AG08396 (cell line): Measurements from ENCODE around the gene ALDH2.
"Not testable (repeated sequence)": the region's sequence is repeated elsewhere in the genome, so short reads cannot be mapped to it uniquely, and the experiment has no call there.

ENCODE experiments used
- DNase-seq: peaks from one replicate; pipeline ENCODE4 v3.0.0; 2012; ENCODE audit warnings: low spot score, mixed read lengths

The ALDH2 gene

DNA sequence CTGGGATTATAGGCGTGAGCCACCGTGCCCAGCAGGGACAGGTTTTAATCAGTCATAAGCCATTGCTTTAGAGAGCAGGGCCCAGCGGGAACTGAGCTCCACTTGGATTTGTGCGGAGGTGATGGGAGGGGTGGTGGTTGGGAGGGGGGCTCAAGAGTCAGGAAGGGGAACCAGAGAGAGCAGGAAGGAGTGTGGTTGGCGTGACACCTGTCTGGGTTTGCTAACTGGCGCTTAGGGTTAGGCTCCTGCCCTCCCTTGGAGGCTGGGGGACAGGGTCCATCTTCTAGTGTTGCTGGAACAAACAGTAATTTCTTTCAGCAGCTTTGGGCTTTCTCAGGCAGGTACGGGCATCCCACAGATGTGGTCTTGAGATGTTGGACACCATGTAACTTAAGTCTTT lies 7.5 kb upstream of the ALDH2 start:
- DNase-seq, result no peak

DNA sequence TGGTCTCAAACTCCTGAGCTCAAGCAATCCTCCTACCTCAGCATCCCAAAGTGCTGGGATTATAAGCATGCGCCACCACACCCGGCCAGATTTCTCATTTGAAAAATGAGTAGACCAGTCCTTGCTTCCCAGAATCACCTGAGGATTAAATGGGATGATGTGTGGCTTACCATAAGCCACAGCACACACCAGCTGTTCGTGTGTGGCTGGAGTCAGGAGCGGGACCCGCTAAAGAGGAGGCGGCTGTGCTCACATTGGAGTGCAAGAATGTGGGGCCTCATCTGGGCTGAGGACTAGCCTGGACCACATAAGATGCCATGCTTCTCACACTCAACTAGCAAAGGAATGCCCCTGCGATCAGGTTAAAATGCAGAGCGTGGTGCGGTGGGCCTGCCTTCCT lies 6.7 kb upstream of the ALDH2 start:
- DNase-seq, result no peak

DNA sequence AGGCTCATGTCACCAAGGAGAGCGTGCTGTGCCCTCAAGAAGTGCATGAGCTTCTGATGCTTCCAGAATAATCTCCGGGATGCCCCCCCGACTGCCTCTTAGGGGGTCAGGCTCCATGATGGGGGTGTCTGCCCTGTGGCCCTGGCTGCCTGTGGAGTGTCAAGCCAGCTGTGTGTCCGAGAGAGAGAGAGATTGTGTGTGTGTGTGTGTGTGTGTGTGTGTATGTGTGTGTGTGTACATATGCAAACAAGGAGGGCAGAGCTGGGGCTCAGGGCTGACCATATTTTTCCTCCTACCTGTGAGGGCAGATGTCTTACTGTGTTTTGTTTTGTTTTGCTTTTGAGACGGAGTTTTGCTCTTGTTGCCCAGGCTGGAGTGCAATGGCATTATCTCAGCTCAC lies 5.6 kb upstream of the ALDH2 start:
- DNase-seq, result no peak

DNA sequence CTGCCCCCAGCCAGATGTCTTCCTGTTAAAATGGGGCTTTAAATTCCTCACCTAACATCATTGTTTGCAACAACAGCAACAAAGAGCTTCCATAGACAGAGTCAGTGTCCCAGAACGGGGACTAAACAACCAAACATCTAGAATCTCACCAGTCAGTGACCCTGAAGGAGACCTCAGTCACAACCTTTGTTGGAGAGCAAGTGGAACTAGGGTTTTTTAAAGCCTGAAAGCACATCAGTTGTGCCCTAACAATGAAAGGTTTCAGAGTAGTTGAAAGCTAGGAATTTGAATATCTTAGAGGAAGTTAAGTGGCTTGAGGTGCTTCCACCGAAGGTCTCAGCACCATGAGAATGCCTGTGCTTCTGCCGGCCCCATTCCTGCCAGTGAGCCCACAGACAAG lies 5.0 kb upstream of the ALDH2 start:
- no peak for DNase-seq

DNA sequence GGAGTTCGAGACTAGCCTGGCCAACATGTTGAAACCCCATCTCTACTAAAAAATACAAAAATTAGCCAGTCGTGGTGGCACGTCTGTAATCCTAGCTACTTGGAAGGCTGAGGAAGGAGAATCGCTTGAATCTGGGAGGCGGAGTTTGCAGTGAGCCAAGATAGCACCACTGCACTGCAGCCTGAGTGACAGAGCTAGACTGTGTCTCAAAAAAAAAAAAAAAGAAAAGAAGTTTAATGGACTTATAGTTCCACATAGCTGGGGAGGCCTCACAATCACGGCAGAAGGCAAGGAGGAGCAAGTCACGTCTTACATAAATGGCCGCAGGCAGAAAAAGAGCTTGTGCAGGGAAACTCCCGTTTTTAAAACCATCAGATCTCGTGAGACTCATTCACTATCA lies 3.2 kb upstream of the ALDH2 start:
- DNase-seq, result not testable (repeated sequence)

DNA sequence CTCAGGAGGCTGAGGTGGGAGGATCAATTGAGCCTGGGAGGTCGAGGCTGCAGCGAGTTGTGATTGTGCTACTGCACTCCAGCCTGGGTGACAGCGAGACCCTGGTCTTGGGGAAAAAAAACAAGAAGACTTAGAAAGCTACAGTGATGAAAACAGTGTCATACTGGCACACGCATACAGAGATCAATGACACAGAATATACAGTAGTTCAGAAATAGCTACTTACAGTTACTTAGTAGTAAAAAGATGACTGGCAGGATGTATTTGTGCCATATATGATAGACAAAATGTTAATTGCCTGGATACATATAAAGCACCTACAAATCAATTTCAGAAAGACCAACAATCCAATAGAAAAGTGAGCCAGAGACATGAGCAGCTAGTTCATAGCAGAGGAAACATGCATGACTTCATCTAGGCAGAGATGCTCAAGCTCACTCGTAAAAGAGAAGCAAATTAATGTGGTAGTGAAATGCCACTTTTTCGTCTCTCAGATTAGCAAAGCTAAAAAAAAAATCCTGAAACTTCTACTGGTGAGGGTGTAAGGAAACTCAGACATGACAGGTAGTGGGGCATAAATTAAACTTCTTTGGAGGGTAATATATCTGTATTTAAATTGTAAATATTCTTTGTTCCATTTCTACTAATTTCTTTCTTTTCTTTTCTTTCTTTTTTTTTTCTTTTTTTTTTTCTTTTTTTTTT lies 2.5 kb upstream of the ALDH2 start:
- no peak for DNase-seq

DNA sequence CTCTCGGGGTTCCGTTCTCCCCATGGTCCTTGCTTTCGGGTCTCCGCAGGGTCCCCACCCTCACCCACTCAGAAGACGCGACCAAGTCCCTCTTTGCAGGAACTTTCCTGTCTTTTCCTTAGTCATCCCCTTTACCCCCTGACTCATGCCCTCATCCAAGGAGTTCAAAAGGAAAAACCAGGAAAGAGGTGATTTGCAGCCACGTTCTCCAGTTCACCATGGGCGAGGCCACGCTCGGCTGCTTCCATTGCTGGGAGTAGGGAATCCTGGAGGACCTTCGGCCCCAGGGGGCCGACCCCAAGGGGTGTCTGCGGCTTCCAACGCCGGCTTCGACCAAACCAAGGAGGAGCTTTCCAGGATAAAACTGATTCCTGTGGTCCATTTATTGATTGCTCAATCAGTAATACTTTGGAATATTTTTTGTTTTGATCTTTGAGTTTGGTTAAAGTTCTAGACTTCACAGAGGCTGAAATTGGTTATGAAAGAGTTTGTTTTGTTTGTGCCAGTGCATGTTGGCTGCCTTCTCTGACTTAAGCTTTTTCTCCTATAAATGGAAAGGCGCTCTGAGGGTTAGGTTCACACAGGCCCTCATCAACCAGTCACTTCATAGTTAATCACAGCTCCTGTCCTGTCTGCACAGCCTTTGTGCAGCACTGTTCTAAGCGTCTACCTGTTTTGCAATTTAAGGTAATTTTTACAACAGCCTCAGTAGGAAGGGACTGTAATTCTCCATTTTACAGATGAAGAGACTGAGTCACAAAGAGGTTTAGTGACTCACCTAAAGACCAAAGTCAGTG lies 827 bp downstream of the ALDH2 start:
- peak; percentile 40 for DNase-seq

DNA sequence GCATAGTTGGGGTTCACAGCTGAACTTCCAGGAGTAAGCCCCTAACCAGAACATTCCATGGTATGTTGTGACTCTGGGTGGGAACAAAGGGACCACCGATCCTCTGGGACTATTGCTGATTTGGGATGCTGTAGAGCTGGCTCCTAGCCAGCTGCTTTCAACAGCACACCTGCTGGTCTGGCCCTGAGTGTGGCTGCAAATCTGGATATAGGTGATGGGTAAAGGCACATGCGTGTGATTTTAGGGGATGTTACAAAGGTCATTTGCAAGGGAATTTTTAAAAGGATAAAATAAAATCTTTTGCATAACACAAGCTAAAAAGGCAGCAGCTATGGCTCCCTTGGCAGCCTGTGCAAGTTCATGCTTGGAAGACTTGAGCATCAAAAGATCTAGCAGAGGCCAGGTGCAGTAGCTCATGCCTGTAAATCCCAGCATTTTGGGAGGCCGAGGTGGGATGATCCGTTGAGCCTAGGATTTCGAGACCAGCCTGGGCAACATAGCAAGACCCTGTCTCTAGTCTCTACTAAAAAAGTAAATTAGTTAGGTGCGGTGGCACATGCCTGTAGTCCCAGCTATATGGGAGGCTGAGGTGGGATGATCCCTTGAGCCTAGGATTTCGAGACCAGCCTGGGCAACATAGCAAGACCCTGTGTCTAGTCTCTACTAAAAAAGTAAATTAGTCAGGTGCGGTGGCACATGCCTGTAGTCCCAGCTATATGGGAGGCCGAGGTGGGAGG lies 1.6 kb downstream of the ALDH2 start:
- DNase-seq, result no peak

DNA sequence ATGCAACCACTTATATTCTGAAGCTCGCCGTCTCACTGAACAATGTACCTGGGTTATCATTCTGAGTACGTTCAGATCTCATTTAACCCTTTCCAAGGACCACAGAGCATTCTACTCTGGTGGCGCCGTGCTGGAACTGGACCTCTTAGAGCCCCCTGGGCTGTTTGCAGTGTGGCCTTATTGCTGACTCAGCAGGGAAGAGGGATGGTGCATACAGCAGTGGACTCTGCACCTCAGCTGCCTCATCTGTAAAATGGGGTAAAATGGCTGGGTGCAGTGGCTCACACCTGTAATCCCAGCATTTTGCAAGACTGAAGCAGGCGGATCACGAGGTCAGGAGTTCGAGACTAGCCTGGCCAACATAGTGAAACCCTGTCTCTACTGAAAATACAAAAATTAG lies 2.9 kb downstream of the ALDH2 start:
- no peak for DNase-seq

DNA sequence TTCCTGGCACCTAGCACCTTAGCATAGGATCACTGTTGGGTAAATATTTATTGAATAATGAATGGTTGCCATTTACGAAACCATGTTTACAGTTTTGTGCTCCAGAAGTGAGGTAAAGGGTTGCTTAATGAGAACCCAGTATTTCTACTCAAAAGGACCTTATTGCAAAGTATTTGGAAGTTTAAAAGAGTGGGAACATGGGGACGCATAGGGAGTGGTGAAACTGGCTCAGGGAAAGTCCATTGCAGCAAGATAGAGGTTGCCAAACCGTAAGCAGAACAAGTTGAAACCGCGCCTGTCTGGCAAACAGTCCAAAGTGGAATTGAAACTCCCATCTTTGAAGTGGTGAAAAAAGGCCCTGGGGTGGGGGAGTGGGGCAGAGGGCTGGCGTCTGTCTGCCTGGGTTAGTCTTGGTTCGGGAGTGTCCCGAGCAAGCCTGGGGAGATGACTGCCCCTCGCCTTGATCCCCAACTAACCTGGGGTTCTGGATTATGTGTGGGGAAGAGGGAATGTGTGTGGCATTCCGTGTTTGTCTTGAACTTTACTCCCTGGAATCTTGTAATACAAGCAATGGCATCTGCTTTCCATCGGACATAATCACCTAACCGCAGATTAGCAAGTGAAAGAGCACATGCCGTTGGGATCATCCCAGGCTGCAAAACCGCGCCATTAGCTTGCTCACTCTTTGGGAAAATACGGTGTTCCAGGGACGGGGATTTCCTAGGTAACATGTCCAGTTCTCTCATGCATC lies 7.2 kb downstream of the ALDH2 start:
- DNase-seq, result peak; percentile 75

DNA sequence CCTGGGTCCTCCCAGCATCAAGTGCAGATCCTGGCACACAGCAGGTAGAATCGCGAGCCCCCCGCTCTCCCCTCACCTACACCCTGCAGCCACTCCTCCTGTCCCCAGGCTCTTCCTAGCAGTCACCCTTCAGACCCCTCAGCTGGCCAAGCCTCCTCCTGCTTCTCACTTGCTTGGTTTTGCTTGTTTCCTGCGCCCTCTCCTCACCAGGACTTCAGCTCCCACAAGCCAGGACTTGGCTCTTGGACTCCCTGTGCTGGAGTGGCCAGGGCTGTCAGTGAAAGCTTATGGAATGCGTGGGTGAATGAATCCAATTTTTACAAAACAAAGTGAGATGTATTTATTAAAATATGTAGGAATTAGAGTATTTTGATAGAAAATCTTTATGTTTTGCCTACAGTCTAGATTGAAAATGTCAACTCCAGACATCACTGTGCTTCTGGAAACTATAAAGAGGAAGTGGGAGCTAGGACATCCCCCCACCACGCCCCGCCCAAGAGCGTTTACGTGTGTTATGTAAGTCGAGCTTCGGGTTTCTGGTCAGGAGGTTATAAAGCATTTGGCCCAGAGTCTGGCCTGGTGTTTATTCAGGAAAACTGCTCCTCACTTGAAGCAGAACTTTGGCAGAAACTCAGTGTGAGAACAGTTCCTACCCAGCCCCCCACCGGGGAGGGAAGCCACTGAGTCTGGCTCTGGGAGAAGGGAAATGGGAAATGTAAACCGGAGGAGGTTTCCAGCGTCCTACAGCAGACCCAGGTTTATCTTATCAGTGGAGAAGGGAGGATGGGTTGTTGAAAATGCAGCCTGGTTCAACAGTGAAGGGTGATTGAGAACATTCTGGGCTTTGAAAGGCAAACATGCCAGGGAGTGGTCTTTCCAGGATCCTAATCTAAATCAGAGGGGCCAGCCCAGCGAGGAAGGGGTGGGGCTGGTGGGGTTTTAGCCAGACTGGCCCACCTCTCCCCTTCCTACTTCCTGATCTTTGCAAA lies 8.8 kb downstream of the ALDH2 start:
- peak; percentile 58 for DNase-seq

DNA sequence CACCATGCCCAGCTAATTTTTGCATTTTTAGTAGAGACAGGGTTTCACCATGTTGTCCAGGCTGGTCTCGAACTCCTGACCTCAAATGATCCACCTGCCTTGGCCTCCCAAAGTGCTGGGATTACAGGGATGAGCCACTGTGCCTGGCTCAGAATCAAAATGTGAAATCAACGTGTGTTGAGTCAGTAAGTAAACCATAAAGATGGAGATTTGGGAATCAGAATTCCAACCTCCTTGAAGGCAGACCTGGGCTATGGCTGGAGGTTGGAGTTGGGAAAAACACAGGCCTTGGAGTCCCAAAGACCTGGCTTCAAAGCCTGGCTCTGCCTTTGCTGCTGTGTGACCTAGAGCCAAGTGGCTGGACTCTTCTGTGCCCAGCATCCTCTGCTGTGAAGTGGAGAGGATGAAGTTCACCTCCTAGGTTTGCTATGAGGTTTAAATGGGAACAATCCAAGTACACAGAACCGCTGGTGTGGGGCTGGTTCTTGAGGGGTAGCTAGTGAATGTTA lies 10.2 kb downstream of the ALDH2 start:
- DNase-seq, result no peak

DNA sequence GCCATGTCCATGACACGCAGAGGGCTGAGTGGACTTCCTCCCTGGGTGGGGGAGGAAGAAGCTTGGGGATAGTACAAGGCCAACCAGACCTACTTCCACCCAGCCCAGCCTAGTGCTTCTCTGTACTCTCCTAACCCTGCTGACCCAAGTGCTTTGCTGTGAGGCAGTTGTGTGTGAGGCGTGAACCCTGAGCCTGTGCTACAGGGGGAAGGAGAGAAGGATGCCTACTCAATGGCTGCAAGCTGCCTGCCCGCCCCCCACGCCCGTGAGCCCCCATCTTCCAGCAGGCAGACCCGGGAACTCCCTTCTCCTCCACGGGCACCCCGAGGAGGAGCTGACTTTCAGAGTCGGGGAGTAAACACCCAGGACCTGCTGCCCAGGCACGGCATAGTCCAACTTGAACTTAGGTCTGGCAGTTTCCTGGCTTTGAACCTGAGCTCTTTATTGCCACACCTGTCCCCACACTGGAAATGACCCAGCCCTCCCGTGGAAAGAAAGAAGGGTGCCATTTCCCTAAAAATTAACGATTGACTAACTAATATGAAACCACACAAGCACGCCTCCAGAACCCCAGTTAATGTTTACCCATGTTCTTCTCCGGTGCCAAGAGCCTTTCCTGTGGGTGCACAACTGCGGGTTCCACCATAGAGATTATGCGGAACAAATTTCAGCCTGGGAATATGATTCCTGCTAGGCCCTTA lies 10.8 kb downstream of the ALDH2 start:
- DNase-seq, result no peak

DNA sequence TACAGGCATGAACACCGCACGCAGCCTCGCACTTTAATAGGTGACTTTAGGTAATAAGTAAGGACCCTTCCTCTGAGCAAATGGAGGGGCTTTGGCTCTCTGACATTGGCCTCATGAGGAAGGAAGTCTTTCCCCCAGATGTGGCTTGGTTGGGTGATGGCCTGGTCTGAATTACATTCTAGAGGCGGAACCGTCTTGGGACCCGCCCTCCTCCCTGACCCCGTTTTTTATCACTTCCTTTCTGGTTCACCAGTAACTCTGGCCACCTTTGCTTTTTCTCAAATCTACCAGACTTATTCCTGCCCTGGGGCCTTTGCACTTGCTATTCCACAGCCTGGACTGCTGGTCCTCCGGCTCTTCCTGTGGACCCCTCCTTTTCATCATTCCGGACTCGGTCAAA lies 13.4 kb downstream of the ALDH2 start:
- no peak for DNase-seq

DNA sequence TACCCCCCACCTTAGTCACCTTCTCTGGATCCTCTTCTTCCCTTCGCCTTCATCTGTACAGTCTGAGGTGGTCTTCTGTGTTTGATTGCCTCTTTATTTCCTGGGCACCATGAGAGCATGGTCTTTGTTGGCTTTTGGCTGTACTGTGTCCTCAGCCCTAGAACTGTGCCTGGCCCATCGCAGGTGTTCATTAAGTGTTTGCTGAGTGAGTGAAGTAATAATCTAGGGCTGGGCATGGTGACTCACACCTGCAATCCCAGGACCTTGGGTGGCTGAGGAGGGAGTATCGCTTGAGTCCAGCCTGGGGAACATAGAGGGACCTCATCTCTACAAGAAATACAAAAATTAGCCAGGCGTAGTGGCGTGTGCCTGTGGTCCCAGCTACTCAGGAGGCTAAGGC lies 13.9 kb downstream of the ALDH2 start:
- no peak for DNase-seq

DNA sequence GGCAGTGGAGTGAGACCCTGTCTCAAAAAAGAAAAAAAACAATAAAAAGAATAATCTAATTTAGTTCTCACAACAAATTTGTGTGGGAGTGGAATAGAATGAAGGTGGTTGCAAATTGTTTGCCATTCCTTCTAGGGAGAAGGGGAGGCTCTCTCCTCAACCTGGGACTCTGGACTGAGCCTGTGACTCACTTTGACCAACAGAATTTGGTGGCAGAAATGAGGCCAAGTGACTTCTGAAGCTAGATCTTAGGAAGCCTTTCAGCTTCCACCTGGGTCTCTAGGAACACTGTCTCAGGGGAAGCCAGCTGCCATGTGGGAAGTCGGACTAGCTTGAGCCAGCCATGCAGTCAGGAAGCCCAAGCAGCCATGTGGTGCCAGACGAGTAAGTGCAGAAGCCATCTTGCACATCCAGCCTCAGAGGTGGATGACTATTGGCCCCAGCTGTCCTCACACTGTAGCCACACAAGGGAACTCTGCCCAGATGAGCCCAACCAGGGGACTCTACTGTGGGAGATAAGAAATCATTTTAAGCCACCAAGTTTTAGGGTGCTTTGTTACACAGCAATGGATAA lies 14.4 kb downstream of the ALDH2 start:
- DNase-seq, result no peak

DNA sequence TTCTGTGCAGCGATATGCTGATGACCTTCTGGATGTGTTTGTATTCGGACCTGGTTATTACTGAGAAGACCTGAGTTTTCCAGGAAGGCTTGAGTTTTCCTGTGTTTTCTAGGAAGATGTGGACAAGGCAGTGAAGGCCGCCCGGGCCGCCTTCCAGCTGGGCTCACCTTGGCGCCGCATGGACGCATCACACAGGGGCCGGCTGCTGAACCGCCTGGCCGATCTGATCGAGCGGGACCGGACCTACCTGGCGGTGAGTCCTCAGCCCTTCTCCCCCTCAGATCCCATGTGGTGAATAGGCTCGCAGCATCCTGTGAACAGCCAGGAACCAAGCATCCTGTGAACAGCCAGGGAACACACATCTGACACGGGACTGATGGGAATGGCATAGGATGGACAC lies 16.3 kb downstream of the ALDH2 start:
- DNase-seq, result no peak

DNA sequence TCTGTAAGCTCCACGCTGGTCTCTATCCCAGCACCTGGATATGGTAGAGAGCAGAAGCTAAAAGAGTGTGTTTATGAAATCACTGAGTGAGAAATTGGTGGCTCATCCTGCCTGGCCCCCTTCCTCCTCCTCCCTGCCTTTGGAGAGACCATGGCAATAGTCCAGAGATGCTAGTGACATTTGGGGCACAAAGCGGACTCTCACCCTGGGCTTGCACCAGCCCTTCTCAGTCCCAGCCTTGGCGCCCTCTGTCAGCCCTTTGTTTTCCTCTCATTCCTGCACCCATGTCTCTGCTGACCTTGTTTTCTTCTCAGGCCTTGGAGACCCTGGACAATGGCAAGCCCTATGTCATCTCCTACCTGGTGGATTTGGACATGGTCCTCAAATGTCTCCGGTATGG lies 18.2 kb downstream of the ALDH2 start:
- no peak for DNase-seq

DNA sequence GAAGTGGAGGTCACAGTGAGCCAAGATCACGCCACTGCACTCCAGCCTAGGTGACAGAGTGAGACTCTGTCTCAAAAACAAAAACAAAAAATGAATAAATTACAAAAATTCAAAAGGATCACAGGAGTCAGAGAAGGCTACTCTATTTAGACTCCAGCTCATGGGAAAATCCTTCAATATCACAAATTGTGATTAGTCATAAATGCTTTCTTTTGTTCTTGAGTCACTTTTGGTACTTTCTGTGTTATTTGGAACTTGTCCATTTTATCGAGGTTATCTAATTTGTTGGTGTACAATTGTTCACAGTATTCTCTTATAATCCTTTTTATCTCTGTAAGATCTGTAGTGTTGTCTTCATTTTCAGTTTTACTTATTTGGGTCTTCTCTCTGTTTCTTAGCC lies 18.9 kb downstream of the ALDH2 start:
- no peak for DNase-seq

DNA sequence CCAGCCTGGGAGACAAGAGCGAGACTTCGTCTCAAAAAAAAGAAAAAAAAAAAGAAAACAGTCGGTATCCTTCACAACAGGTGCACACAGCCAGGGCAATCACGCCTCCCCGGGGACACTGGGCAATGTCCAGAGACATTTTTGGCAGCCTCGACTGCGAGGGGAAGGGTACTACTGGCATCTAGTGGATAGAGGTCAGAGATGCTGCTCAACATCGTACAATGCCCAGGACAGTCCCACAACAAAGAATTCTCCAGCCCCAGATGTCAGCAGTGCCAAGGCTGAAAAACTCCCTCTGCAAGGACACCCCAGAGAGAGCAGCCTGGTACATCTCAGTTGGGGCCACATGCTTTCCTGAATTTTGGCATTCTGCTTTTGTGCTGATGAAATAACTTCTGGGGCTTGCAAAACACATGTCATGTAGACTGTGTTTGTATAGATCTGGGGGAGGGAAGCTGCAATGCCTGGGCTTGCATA lies 21.5 kb downstream of the ALDH2 start:
- peak; percentile 47 for DNase-seq
